8988T (cell line): ENCODE measurements around the gene GOLGA6L22.
"Not testable (repeated sequence)": the region's sequence is repeated elsewhere in the genome, so short reads cannot be mapped to it uniquely, and the experiment has no call there.

Experiments
- DNase-seq: peaks from one replicate; pipeline ENCODE4 v3.0.0; 2011

The GOLGA6L22 gene, protein sequence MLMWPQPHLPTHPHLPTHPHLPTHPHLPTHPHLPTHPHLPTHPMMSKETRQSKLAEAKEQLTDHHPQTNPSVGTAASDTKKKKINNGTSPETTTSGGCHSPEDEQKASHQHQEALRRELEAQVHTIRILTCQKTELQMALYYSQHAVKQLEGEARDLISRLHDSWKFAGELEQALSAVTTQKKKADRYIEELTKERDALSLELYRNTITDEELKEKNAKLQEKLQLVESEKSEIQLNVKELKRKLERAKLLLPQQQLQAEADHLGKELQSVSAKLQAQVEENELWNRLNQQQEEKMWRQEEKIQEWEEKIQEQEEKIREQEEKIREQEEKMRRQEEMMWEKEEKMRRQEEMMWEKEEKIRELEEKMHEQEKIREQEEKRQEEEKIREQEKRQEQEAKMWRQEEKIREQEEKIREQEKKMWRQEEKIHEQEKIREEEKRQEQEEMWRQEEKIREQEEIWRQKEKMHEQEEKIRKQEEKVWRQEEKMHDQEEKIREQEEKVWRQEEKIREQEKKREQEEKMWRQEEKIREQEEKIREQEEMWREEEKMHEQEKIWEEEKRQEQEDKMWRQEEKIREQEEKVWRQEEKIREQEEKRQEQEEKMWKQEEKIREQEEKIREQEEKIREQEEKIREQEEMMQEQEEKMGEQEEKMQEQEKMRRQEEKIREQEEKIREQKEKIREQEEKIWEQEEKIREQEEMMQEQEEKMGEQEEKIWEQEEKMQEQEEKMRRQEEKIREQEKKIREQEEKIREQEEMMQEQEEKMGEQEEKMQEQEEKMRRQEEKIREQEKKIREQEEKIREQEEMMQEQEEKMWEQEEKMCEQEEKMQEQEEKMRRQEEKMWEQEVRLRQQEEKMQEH

DNA sequence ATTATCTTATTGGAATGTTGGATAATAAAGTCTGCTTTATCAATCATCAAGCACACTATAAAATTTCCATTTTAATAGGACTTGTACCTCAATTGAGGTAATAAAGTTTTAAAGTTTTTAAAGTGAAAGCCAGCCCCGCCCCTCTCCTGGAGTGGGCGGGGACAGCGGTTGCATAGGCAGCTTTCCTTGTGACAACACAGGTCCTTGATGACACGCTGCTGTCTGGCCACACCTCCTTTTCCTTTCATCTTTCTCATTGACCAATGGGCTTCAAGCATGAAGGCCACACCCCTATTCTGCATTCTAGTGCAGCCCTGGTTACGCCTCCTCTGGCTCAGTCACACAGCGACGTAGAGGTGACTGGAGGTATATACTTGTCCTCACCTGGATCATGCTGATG, at the start of gene GOLGA6L22:
Gene GOLGA6L22 (plus strand): TSS at position 301 of the 400 bp plus-strand sequence. CDS start 91 bp downstream, at position 392.
- DNase-seq = not testable (repeated sequence)

DNA sequence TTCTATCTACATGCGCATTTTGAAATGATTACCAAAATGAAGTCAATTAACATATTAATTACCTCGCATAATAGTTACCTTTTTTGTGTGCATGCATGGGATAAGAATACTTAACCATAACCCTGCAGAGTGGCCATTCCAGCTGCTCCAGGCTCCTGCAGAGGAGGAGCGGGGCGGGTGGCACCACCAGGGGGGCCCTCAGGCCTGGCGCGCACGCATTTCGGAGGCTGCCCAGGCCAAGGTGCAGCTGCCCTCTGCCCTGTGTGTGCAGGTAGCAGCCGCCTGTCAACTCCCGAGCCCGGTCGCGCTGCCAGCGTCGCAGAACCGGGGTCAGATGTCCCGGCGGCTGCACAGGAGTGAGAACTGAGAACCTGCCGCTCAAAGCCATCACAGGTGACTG, 41.4 kb upstream of the GOLGA6L22 start:
- DNase-seq = not testable (repeated sequence)

DNA sequence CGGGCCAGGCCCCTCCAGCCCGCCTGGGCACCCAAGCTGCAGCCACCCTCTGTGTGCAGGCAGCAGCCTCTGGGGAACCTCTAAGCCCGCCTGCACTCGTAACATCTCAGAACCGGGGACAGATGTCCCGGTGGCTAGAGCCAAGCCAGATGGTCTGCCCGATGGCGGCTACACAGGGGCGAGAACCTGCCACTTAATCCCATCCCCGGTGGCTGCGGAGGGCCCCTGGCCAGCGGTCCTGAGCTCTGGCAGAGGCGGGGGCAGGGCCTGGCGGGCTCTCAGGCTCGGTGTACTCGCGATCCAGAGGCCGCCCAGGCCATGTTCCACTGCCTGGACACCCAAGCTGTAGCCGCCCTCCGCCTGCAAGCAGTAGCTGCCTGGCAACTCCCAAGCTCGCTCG, 40.9 kb upstream of the GOLGA6L22 start:
- not testable (repeated sequence) for DNase-seq

DNA sequence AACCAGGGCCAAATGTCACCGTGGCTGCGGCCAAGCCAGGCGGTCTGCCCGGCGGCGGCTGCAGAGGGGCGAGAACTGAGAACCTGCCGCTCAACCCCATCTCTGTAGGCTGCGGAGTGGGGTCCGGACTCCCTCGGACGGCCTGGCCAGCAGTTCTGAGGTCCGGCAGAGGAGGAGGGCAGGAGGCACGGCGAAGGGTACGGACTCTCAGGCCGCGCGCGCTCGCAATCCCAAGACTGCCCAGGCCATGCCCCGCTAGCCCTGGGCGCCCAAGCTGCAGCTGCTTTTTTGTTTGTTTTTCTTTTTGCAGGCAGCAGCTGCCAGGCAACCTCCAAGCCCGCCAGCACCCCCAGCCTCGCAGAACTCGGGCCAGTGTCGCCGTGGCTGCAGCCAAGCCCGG, 40.5 kb upstream of the GOLGA6L22 start:
- DNase-seq = not testable (repeated sequence)

DNA sequence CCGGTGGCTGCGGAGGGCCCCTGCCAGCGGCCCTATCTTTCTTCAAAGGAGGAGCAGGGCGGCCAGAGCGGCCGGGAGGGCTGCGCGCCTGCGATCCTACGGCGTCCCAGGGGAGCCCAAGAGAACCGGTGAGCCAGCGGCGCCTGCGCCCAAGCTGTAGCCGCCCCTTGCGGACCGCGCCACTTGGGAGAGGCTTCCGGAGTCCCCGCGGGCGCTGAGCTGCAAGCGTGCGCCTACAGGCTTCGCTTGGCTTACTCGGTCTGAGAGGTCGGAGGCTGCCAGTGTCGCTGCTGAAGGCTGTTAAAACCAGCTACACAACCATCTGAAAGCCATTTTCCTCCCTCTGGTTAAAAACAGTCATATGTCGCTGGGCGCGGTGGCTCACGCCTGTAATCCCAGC, 40.0 kb upstream of the GOLGA6L22 start:
- DNase-seq = not testable (repeated sequence)

DNA sequence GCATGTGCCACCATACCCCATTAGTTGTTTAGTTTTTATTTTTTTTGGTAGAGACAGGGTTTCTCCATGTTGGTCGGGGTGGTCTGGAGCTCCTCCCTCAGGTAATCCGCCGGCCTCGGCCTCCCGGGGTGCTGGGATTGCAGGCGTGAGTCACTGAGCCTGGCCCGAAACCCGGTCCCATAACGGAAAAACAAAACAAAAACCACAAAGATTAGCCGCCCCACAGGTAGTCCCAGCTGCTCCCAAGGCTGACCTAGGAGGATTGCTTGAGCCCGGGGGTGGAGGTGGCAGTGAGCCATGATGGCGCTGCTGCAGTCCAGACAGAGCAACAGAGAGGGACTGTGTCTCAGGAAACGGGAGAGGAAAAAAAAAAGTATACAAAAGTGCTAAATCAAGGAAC, 38.4 kb upstream of the GOLGA6L22 start:
- DNase-seq = not testable (repeated sequence)

DNA sequence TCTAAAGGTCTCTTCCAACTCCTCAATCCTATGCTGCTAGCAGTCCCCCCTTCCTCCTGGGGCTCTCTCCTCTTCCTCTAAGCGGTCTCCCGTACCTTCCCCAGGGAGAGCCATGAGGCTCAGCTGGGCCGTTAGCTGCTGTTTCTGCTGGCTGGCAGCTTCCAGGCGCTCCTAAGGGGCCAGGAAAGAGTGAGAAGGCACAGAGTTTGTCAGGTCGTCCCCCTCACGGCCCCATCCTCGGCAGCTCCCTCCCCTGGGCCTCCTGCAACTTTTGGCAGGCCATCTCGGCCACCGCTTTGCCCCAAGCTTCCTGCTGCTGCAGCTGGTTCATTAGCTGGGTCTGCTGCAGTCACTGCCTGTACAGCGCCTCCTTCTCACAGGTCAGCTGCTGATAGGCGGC, 29.3 kb upstream of the GOLGA6L22 start:
- not testable (repeated sequence) for DNase-seq

DNA sequence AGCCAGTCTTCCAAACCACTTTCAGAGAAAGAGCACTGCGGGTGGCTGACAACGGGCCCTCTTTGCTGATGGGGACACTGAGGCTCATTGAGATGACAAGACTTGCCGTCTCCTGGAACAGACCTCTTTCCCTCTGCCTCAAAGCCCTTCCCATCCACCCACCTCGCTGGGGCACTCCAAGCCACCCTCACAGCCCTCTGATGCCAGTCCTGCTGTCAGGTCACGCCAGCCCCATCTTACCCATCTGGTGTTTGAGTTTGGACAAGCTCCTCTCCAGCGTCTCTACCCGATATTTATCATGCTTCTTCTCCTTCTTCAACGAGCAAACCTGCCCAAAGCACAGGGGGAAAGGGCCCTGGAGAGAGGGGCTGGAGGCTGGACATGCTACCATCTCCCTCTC, 27.0 kb upstream of the GOLGA6L22 start:
- DNase-seq = not testable (repeated sequence)

DNA sequence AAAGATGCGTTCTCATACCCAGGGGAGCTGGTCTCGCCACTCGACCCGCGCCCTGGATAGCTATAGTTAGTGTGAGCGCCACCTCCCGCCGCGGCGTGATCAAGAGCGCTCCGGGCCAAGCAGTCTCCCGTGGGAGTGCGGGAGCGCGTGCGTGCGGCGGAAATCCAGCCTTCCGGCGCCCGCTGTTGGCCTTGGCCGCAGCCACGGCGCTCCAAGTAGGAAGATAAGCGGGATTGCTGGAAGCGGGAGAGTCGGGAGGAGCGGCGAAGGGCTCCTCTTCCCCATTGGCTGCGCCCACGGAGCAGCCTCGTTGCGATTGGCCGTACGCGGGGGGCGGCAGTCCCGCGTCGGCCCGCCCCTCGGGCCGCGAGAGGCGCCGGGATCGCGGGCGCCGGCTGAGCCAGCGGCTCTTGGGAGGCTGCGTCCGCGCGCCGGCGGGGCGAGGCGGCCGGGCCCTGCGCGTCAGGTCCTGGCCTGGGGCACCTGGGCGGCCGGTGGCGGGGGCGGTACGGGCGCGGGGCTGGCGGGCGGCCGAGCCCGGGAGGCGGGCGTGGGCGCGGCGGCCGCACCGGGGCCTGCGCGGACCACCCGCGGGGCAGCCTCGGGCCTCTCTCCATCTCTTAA, 35.9 kb downstream of the GOLGA6L22 start:
- not testable (repeated sequence) for DNase-seq

DNA sequence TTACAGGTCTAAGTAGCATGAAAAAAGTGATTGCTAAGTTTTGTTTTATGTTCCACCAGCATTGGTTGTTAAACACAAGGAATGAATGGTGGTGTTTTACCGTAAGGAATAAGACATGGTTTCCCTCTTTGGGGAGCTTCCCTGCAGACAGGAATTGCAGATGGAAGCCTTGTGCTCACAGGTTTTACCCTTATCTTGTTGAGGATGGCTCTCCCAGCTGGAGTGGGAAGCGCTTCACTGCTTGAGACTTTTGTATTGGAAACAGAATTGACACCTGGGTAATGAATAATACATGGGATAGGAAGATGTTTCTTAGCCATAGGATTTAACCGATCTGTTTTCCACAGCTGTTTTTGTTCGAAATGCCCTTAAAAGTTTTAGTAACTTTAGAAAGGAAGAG, 38.5 kb downstream of the GOLGA6L22 start:
- DNase-seq = not testable (repeated sequence)

DNA sequence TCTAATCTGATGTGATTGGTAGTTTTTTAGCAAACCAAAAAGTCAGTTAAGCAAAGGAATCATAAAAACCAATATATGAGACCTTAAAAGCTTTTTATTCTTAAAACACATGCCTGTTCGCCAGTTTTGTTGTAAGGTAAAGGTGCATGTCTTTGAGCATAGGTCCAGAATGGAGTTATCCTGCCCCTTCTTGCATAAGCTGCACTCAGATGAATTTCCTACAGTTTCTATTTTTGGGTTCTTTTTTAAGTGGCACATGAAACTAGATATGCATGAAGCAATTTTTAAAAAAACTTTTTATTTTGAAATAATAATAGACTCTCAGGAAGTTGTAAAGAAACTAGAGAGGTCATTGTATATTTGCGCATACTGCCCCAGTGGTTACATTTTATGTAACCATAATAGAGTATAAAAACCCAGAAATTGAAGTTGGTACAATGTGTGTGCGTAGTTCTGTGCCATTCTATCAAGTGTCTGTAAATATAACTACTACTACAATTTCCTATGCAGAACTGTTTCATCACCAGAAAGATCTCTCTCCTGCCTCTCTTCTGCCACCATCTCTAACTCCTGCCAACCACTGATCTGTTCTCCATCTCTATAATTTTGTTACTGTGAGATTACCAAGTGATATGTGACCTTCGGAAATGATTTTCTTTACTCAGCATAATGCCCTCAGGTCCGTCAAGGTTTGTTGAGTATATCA, 39.7 kb downstream of the GOLGA6L22 start:
- not testable (repeated sequence) for DNase-seq

DNA sequence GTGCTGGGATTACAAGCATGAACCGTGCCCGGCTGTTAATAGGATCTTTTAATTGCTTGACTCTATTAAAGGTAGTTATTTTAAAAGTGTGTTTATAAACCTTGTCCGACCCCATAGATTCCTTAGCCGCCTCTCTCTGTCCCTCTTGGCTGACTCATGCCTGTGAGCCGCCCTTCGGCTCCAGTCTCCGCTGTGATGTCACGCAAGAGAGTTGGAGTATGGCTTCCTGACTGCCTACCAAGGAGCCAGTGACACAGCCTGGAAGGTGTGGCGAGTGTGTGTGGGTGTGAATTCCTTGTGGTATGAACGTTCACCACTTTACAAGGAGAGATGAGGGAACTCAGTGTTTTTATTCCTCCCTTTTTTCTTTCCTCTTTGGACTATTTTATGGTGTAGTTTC, 43.6 kb downstream of the GOLGA6L22 start:
- not testable (repeated sequence) for DNase-seq

DNA sequence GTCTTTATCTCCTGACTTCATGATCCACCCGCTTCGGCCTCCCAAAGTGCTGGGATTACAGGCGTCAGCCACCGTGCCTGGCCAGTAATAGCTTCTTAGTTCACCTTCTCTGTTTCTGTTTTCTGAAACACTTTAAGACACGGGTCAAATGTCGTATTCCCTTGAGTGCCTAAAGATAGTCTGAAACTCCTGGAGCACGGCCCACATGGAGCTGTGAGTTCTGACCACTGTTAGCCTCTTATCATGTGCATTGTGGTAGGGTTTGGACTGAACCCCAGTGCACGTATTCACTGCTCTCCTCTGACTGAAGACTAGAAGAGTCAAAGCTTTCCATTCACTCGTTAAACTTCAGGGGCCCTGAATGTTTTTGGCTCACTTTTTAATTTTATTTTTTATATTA, 48.3 kb downstream of the GOLGA6L22 start:
- DNase-seq = not testable (repeated sequence)

DNA sequence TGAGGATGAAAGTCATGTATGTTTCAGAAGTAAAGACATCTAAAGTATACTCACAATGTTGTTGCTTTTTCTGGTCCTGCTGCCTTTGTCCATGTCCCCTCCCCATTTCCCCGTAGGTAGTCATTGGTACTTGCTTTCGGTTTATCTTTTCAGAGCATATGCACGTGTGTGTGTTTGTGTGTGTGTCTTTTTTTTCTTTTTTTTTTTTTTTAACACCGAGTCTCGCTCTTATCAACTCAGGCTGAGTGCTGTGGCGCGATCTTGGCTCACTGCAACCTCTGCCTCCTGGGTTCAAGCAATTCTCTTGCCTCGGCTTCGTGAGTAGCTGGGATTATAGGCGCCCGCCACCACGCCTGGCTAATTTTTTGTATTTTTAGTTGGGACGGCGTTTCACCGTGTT, 57.4 kb downstream of the GOLGA6L22 start:
- not testable (repeated sequence) for DNase-seq
